GM13976 (cell line): ENCODE measurements around the gene DMPK.

Experiments
- DNase-seq: peaks from one replicate; pipeline ENCODE4 v3.0.0; 2012; ENCODE audit warnings: low spot score
- in situ Hi-C: fragments of 300-500 bp; cut with MboI; formaldehyde crosslinking; loops from one replicate; pipeline ENCODE4 v1.12.0; 2022; ENCODE audit warnings: low sequenced_read_pairs, mixed read lengths, inconsistent platforms; ENCODE audit not compliant: unreplicated experiment
- TF ChIP-seq, protein P1 (sequence below): IDR thresholded peaks from 2 replicates; pipeline ENCODE4 v1.5.1; 2012; ENCODE audit warnings: borderline replicate concordance, mild to moderate bottlenecking; ENCODE audit not compliant: insufficient read depth; ENCODE audit errors: extremely low read depth, missing control alignments, control extremely low read depth

DMPK gene

DNA sequence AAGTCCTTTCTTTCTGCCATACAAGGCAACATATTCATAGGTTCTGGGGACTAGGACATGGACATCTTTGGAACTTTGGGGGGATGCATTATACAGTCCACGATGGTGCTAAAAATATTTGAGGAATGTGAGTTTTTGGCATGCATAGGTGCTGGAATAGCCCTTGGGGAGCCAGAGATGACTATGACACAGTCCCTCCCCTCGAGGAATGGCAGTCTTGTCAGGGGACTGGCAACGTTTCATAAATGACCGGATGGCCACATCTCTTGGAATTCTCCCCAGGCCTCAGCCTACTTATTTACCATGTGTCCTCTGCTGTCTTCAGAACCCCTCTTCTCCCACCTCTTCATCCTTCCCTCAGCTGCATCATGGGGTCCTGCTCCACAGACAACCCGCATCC, 35.4 kb downstream of the DMPK start:
- TF ChIP-seq, protein P1, sequence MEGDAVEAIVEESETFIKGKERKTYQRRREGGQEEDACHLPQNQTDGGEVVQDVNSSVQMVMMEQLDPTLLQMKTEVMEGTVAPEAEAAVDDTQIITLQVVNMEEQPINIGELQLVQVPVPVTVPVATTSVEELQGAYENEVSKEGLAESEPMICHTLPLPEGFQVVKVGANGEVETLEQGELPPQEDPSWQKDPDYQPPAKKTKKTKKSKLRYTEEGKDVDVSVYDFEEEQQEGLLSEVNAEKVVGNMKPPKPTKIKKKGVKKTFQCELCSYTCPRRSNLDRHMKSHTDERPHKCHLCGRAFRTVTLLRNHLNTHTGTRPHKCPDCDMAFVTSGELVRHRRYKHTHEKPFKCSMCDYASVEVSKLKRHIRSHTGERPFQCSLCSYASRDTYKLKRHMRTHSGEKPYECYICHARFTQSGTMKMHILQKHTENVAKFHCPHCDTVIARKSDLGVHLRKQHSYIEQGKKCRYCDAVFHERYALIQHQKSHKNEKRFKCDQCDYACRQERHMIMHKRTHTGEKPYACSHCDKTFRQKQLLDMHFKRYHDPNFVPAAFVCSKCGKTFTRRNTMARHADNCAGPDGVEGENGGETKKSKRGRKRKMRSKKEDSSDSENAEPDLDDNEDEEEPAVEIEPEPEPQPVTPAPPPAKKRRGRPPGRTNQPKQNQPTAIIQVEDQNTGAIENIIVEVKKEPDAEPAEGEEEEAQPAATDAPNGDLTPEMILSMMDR = no peak
- no peak for DNase-seq
- in situ Hi-C loops = no loop called here

DNA sequence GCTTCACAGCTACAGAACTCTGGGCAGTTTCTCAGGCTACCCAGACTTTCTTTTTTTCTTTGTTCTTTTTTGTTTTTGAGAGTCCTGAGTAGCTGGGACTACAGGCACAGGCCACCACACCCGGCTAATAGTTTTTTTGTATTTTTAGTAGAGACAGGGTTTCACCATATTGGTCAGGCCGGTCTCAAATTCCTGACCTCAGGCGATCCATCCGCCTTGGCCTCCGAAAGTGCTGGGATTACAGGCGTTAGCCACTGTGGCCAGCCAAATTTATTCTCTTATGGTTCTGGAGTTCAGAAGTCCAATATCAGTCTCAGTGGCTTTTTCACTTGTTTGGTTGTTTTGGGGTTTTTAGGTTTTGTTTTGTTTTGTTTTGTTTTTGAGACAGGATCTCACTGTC, 36.7 kb downstream of the DMPK start:
- TF ChIP-seq, protein P1 = no peak
- in situ Hi-C loops = no loop called here
- DNase-seq = no peak

DNA sequence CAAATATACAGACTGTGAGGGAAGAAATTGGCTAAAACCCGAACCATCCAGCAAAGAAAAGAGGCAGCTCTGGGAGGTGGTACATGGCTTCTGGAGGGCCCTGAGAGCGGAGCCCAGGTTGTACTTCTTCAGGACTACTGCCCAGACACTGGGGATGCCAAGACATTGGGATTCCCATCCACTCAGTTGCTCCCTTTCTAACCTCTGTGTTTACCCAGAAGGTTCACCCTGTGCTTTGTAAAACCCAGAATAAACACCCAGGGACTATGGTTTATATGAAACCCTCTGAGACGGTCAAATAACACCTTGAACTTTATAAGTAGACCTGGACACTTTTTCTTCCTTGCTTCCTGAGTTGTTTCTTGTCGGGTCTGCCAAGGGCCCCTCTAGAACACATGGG, 39.3 kb downstream of the DMPK start:
- in situ Hi-C loops = no loop called here
- no peak for DNase-seq

DNA sequence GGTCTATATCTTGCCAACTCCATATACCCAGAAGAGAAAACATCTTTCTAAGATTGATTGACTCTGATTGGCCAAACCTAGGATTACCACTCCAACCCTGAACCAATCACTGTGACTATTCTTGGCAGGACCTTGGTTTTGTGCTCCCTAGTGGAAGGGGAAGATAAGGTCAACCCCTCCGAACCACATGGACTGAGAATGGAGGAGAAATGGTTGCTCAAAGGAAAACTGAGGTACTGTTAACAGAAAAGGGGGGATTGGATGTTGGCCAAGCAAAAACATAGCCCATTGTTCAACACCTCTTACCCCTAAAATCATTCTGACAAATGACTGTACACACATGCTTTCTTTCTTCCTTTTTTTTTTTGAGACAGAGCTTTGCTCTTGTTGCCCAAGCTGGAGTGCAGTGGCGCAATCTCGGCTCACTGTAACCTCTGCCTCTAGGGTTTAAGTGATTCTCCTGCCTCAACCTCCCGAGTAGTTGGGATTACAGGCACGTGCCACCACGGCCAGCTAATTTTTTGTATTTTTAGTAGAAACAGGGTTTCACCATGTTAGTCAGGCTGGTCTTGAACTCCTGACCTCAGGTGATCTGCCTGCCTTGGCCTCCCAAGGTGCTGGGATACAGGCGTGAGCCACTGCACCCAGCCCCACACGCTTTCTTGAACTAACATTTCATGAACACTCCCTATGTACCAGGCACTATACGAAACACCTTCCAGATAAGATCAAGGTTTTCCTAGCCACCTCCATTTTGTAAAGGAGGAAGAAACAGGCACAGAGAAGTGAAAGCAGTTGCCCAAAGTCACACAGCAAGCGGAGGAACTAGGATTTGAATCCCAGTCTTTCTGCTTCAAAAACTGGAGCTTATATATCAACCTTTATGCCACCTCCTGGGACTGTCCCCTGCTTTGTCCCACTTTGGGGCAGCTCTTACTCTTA, 42.5 kb downstream of the DMPK start:
- TF ChIP-seq, protein P1 = no peak
- in situ Hi-C loops = no loop called here
- no peak for DNase-seq

More for the DNA sequence above, 39.3 kb downstream of the DMPK start:
- TF ChIP-seq, protein P1 = no peak

DNA sequence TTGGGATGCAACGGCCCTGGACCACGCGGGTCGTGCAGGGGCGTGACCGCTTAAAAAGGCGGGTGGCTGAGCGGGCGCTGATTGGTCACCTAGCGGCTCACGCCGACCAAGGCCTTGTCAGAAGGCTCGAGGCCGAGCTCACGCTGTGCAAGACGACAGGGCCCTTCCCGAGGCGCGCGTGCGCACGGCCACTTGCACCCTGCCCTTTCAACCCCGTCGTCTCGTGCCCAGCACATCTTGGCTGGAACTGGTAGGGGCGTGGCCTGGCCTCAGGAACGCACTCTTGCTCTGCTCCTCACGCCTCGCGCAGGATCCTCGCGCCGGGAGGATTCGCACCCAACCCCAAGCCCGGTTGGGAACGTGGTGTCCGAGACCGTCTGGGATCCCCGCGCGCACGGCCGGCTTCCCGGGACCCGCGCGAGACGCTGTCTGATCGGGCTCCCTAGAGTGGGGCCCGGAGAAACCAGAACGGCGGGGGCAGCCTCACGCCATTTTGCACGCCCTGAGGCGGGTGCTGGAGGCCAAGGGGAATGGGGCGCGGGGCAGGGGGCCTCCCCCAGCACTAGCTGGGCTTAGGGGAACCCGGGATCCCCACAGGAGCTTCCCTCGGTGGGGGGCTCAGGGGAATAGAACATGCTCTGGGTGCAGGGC, 49.0 kb downstream of the DMPK start, which contains the start of gene MEIOSIN:
MEIOSIN (plus strand) TSS at position 280 of the 651 bp plus-strand sequence. CDS start 1,938 bp downstream, outside the sequence.
- TF ChIP-seq, protein P1 = no peak
- in situ Hi-C loops = no loop called here
- no peak for DNase-seq

DNA sequence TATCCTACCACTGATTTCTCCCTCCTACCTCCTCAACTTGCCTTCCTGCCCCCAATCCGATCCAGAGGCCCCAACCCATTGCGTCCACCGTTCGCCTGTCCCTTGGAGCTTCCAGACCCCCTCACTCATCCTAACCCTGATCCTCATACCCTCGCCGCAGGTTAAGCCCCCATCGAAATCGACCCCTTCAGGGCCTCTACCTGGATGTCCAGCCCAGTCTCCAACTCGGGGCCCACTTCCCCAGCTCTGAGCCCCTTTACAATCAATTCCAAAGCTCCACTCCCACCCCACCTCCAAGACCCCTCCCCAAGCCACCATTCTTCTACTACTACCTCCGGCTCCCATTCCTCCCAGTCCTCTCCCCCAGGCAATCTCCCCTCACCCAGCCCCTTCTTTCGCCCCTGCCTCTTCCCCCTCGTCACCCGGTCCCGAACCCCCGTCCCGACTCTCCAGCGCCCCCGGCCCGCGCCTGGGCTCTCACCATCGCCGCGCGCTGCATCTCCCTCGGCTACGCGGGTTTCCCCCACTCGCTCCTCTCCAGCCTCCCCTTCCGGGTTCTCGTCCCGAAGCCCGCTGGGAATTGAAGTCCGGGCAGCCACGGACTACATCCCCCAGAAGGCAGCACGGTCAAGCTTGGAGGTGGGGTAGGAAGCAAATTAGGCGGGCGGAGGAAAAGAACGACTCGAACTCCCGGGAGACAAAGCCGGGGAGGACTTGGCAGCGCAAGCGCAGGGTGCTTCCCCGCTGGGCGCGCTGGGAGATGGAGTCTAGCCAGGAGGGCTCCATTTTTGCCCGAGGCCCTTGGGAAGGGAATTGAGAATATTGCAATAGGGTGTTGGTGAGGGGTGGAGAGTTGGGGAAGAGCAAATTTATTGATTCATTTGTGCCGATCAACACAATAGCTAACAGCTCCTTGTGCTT, 51.7 kb downstream of the DMPK start, which contains the start of gene FBXO46:
FBXO46 (minus strand) TSS at position 529 of the 921 bp plus-strand sequence. CDS start 17,401 bp downstream, outside the sequence.
- in situ Hi-C loops = no loop called here
- TF ChIP-seq, protein P1 = peak; percentile 23
- peak; percentile 98 for DNase-seq
